Ectodermal cell (in vitro differentiated cells): Measurements from ENCODE around the gene ZBTB22.
"Not testable (repeated sequence)": the region's sequence is repeated elsewhere in the genome, so short reads cannot be mapped to it uniquely, and the experiment has no call there.

ENCODE experiments used
- H3K27ac ChIP-seq: 2 replicates; pipeline ENCODE4 v1.7.0; 2013; ENCODE audit warnings: mild to moderate bottlenecking, low read depth, low read length; ENCODE audit not compliant: insufficient read depth, poor library complexity, severe bottlenecking
- H3K27me3 ChIP-seq: 2 replicates; pipeline ENCODE4 v1.7.0; 2013; ENCODE audit warnings: mild to moderate bottlenecking, low read length; ENCODE audit not compliant: insufficient read depth, control insufficient read depth, poor library complexity, severe bottlenecking
- H3K36me3 ChIP-seq: one replicate; pipeline ENCODE4 v1.7.0; 2013; ENCODE audit warnings: low read length; ENCODE audit not compliant: control insufficient read depth, insufficient read depth
- H3K4me1 ChIP-seq: one replicate; pipeline ENCODE4 v1.7.0; 2013; ENCODE audit warnings: low read length; ENCODE audit not compliant: control insufficient read depth, insufficient read depth
- H3K4me3 ChIP-seq: 2 replicates; pipeline ENCODE4 v1.7.0; 2013; ENCODE audit warnings: low read depth, low read length, control low read depth; ENCODE audit not compliant: insufficient read depth
- H3K9me3 ChIP-seq: 2 replicates; pipeline ENCODE4 v1.7.0; 2013; ENCODE audit warnings: mild to moderate bottlenecking, low read length, moderate library complexity; ENCODE audit not compliant: control insufficient read depth
- WGBS, 2 experiments: methylation state at CpG; one replicate each; pipeline ENCODE4 v1.1.7; 2013; ENCODE audit warnings: missing lambda C conversion rate in 2 of 2; 5-methylcytosine and 5-hydroxymethylcytosine counted together

ZBTB22 gene

GRCh38 chr6:33279257-33279695 lies 38.3 kb downstream of the ZBTB22 start:
- 94% methylated on average over 13 of the region's 13 CpGs for WGBS, 2 experiments
- Histone ChIP-seq H3K4me1 (peaks cover 12% of the 10 kb centered on the region), H3K27ac (no peak overlapping the region), H3K9me3 (no peaks in the 10 kb centered on the region), H3K27me3 (no peaks in the 10 kb centered on the region), H3K36me3 (peaks cover 23% of the 10 kb centered on the region), H3K4me3 (no peak overlapping the region)

- 89 to 91% methylated on average over 3 of the region's 3 CpGs for WGBS, 2 experiments
- no peak overlapping the region for H3K4me3 ChIP-seq
- H3K9me3 ChIP-seq = no peaks in the 10 kb centered on the region
- H3K27me3 ChIP-seq = no peaks in the 10 kb centered on the region
- H3K27ac ChIP-seq = no peak overlapping the region
- peaks cover 20% of the 10 kb centered on the region for H3K36me3 ChIP-seq
- peaks cover 15% of the 10 kb centered on the region for H3K4me1 ChIP-seq
Measured at GRCh38 chr6:33278810-33279209, 38.7 kb downstream of the ZBTB22 start.

- Histone ChIP-seq H3K9me3 (no peaks in the 10 kb centered on the region), H3K27me3 (no peaks in the 10 kb centered on the region), H3K4me1 (peaks cover 18% of the 10 kb centered on the region), H3K36me3 (peaks cover 18% of the 10 kb centered on the region), H3K4me3 (no peak overlapping the region), H3K27ac (no peak overlapping the region)
- 90 to 91% methylated on average over 9 of the region's 9 CpGs for WGBS, 2 experiments
Measured at GRCh38 chr6:33278392-33278741, 39.2 kb downstream of the ZBTB22 start.

- 56 to 59% methylated on average over 39 of the region's 39 CpGs for WGBS, 2 experiments
- Histone ChIP-seq H3K9me3 (no peaks in the 10 kb centered on the region), H3K36me3 (peaks cover 21% of the 10 kb centered on the region), H3K4me1 (peaks cover 24% of the 10 kb centered on the region), H3K27ac (peak overlapping the region; percentile 86), H3K27me3 (no peaks in the 10 kb centered on the region), H3K4me3 (peak overlapping the region; percentile 56)
Measured at GRCh38 chr6:33277663-33278391, 39.7 kb downstream of the ZBTB22 start.

- H3K9me3 ChIP-seq = no peaks in the 10 kb centered on the region
- peaks cover 26% of the 10 kb centered on the region for H3K4me1 ChIP-seq
- peak within 1 kb of the TSS; percentile 56 for H3K4me3 ChIP-seq
- H3K27me3 ChIP-seq = no peaks in the 10 kb centered on the region
- 1% methylated on average over 80 of the region's 80 CpGs for WGBS, 2 experiments
- peaks cover 21% of the 10 kb centered on the region for H3K36me3 ChIP-seq
- H3K27ac ChIP-seq = peak within 1 kb of the TSS; percentile 86
Measured at GRCh38 chr6:33276864-33277662, 40.5 kb downstream of the ZBTB22 start, which contains the start of gene B3GALT4. Gene B3GALT4, plus strand, starts transcription at chr6:33277123. Its CDS starts 297 bp downstream, at chr6:33277420.

- H3K27me3 ChIP-seq = no peaks in the 10 kb centered on the region
- H3K36me3 ChIP-seq = peaks cover 21% of the 10 kb centered on the region
- H3K4me1 ChIP-seq = peaks cover 26% of the 10 kb centered on the region
- no peaks in the 10 kb centered on the region for H3K9me3 ChIP-seq
- peak overlapping the region; percentile 86 for H3K27ac ChIP-seq
- peak overlapping the region; percentile 56 for H3K4me3 ChIP-seq
Measured at GRCh38 chr6:33276581-33276863, 41.0 kb downstream of the ZBTB22 start.

- Histone ChIP-seq H3K4me3 (peak overlapping the region; percentile 56), H3K4me1 (peaks cover 26% of the 10 kb centered on the region), H3K36me3 (peaks cover 19% of the 10 kb centered on the region)
- 84% methylated on average over 15 to 16 of the region's 16 CpGs for WGBS, 2 experiments
- not testable (repeated sequence) for H3K9me3 ChIP-seq, H3K27me3 ChIP-seq, H3K27ac ChIP-seq
Measured at GRCh38 chr6:33275795-33276580, 41.6 kb downstream of the ZBTB22 start.

GRCh38 chr6:33273924-33274902 lies 43.3 kb downstream of the ZBTB22 start:
- no peaks in the 10 kb centered on the region for H3K27me3 ChIP-seq
- no peaks in the 10 kb centered on the region for H3K9me3 ChIP-seq
- H3K4me1 ChIP-seq = peaks cover 26% of the 10 kb centered on the region
- WGBS, 2 experiments = 86 to 90% methylated on average over 14 of the region's 14 CpGs
- no peak overlapping the region for H3K27ac ChIP-seq
- peaks cover 22% of the 10 kb centered on the region for H3K36me3 ChIP-seq
- peak overlapping the region; percentile 9 for H3K4me3 ChIP-seq

GRCh38 chr6:33273129-33273923 lies 44.2 kb downstream of the ZBTB22 start:
- Histone ChIP-seq H3K27ac (no peak overlapping the region), H3K9me3 (no peaks in the 10 kb centered on the region), H3K4me3 (peak overlapping the region; percentile 99), H3K27me3 (no peaks in the 10 kb centered on the region), H3K36me3 (peaks cover 29% of the 10 kb centered on the region), H3K4me1 (peaks cover 26% of the 10 kb centered on the region)
- WGBS, 2 experiments = 69 to 77% methylated on average over 11 of the region's 11 CpGs
